Right lung (tissue), 10 donors: ENCODE data around the gene EDA. TPM values are rescaled to one million over a fixed set of nuclear protein-coding genes. Genes with fewer than 3 reads are reported as not detected.

Experiments
- DNase-seq, 2 donors: peaks; one replicate each; pipeline ENCODE4 v3.0.0-alpha.2; 2013
- long read RNA-seq, 8 donors: transcript quantifications; one replicate each; lab custom pipeline, GENCODE V29; 2026
- polyA plus RNA-seq, 5 donors: library from polyadenylated mRNA; unstranded; fragments of 120-200 nt; gene quantifications; one replicate each; pipeline versions ENCODE4 v1.2.1 to v1.2.3, GENCODE V29; 2013; ENCODE audit warnings: inconsistent platforms in 1 of 5, low replicate concordance in 1 of 5; ENCODE audit not compliant: insufficient read length in 5 of 5, insufficient read depth in 1 of 5

The EDA gene
- polyA plus RNA-seq, result 1 to 10 TPM; 2.8 to 5.8 (median 3.7) TPM
- long read RNA-seq, donor 1, result 0 reads
- long read RNA-seq, donor 2, full-length matches to known transcripts, result 1 of 1 reads
- long read RNA-seq, donor 2, partial matches to known transcripts, result 0 of 1 reads
- long read RNA-seq, donor 2, other reads (novel, unspliced or antisense), result 0 of 1 reads
- long read RNA-seq, donor 3, result 0 reads
- long read RNA-seq, donor 4, result 0 reads
- long read RNA-seq, donor 5, full-length matches to known transcripts, result 3 of 3 reads
- long read RNA-seq, donor 5, partial matches to known transcripts, result 0 of 3 reads
- long read RNA-seq, donor 5, other reads (novel, unspliced or antisense), result 0 of 3 reads
- long read RNA-seq, donor 6, partial matches to known transcripts, result 0 of 1 reads
- long read RNA-seq, donor 6, other reads (novel, unspliced or antisense), result 0 of 1 reads
- long read RNA-seq, donor 7, result 0 reads
- long read RNA-seq, donor 8, result 0 reads

GRCh38 chrX:69615779-69616456, at the start of gene EDA:
Gene EDA (plus strand): TSS chrX:69616113.
- peak; percentile 88 to 89 for DNase-seq

DNA sequence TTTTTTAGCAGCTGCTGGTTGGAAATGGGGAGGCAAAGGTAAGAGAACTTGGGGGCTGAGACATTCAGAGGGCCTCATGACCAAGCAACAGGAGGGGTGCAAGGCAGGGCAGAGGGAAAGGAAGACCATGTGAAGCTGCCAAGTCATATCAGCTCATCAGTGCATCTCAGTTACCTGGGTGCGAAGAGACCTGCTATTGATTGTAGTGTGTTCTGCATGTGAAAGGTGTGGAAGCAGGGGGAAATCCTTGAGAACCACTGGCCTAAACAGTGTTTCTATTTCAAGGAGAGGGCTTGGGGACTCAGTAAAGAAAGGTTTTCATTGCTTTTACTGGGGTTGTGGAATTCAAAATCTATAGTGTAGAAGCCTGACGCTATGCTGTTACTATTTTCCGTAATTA, 47.1 kb upstream of the EDA start:
- DNase-seq, result no peak

DNA sequence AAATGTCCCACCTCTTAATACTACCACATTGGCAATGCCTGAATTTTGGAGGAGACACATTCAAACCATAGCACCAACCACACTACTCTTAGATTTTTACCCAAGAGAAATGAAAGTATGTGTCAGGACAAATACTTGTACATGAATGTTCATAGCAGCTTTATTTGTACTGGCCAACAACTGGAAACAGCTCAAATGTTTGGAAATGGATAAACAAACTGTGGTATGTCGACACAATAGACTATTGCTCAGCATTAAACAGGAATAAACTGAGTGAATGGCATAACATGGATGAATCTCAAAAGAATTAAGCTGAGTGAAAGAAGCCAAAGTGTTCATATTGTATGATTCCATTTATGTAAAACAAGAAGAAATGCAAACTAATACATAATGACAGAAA, 18.5 kb upstream of the EDA start:
- no peak for DNase-seq

- no peak for DNase-seq
Observed at GRCh38 chrX:69600182-69600581, 15.7 kb upstream of the EDA start.

- no peak for DNase-seq
Observed at GRCh38 chrX:69603566-69604194, 12.2 kb upstream of the EDA start.

DNA sequence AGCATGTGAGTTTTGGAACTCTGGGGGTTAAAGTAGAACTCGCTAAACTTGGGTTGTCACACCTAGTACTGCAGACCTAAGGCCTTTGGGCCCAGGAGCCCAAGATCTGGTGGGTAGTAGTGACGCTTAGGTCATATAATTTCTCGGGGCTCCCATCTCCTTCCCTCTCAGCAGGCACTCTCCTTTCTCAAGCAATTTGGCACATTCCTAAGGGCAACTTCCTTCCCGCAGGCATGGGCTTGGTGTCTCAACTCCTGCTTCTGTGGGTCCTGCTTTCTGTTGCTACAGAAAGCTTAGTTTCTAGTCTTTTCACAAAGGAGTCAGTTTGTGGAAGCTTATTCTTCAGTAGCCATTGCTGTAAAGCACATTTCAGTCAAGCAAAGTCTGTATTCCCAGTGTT, 10.4 kb upstream of the EDA start:
- DNase-seq, result no peak

DNA sequence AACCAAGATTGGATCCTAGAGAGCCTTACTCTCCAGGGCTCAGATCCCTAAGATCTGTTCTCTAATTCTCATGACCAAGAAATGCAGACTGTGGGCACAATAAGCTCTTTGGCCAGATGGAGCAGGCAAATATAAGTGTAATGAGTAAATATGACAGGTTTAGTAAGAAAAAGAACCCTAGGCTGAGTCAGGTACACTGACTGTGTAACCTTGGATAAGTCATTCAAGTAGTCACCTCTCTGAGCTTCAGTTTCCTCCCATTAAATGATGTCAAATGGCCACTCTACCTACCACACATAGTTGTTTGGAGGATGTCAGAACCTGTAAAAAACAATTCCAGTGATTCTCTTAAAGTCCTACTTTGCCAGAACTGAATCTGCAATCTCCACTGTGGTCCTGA, 8.3 kb upstream of the EDA start:
- no peak for DNase-seq

DNA sequence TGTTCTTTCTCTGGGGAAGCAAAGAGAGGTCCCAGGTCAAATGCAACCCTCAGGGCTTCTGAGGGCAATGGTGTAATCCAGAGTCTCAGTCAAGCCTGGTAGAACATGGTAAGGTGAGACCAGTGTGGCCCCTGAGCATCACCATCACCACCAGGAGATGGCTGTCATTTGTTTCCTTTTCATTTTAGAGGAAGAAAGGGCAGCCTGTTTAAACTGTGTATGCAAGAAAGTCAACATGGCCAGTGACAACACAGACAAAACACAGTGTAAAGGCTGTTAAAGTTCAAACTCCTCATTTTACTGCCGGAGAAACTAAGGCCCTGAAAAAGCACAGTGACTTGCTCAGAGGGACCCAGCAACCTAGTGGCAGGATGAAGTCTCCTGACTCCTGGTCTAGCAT, 2.0 kb upstream of the EDA start:
- DNase-seq, result no peak

- DNase-seq, result no peak
Observed at GRCh38 chrX:69614886-69615285, 1.0 kb upstream of the EDA start.

- no peak for DNase-seq
Observed at GRCh38 chrX:69615342-69615741, 571 bp upstream of the EDA start.

DNA sequence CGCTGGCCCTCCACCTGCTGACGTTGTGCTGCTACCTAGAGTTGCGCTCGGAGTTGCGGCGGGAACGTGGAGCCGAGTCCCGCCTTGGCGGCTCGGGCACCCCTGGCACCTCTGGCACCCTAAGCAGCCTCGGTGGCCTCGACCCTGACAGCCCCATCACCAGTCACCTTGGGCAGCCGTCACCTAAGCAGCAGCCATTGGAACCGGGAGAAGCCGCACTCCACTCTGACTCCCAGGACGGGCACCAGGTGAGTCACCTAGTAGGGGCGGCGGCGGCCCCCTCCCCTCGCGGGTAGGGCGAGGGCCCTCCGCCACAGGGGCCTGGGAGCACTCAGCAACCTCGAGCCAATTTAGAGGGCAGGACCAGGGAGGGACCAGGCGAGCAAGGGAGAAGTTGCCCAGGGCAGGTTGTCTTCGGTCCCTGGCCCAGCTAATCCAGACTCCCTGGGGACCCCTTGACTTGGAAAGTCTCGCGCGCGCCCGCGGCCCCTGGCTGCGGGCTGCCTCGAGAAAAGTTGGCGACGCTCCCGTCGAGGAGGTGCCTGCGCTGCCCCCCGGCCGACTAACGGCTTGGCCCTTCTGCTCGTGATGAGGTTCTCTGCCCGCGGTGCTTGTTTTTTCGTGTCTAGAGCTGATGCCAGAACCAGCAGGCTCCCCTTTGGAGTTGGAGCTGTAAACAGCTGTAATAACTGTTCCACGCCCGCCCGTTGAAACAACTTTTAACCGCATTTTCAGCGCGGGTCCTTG, 717 bp downstream of the EDA start:
- no peak for DNase-seq

DNA sequence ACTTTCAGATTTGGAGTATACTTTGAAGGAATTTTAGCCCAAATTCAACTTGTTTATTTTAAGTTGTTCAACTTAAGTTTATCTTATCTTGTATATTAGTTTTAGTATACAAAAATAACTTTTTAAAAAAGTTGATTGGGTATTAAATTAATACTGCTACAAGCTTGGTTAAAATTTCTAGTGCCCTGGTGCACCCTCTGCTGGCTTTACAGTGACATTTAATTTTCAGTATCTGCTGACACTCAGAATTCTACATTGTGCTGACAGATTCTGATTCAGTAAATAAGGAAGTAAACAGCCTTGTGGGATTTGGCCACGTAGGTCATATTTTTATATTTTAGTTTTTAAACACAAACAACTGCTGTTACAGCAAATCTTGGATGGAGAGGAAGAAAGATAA, 2.9 kb downstream of the EDA start:
- DNase-seq, result peak in 1 of 2 donors; percentile 39

DNA sequence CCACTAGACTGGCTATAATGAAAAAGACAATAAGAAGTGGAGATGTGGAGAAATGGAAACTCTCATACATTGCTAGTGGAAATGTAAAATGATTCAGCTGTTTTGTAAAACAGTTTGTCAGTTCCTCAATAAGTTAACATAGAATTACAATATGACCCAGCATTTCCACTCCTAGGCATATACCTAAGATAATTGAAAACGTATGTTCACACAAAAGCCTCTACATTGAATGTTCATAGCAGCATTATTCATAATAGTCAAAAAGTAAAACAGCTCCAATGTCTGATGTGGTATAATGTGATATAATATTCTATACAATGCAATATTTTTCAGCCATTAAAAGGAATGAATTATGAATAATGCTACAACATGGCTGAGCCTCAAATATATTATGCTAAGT, 10.2 kb downstream of the EDA start:
- DNase-seq, result no peak

DNA sequence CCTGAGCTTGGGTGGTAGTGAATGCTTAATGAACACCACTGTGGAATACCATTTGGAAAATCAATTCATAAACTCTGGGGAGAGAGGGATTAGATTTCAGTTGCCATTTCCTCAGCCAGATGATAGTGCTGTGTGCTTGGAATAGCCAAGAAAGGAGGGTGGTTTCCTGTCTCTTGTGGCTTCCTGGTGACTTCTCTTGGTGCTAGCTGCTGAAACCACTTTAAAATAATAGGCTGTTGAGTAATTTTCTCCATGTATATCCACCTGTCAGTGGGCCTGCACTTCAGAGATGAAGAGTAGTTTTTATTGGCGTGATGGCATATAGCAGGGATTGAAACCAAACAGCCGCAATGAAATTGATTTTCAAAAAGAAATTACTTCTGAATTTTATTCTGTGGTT, 11.8 kb downstream of the EDA start:
- no peak for DNase-seq

- DNase-seq, result no peak
Observed at GRCh38 chrX:69630147-69630546, 14.2 kb downstream of the EDA start.

GRCh38 chrX:69664693-69665092, 48.8 kb downstream of the EDA start:
- no peak for DNase-seq

DNA sequence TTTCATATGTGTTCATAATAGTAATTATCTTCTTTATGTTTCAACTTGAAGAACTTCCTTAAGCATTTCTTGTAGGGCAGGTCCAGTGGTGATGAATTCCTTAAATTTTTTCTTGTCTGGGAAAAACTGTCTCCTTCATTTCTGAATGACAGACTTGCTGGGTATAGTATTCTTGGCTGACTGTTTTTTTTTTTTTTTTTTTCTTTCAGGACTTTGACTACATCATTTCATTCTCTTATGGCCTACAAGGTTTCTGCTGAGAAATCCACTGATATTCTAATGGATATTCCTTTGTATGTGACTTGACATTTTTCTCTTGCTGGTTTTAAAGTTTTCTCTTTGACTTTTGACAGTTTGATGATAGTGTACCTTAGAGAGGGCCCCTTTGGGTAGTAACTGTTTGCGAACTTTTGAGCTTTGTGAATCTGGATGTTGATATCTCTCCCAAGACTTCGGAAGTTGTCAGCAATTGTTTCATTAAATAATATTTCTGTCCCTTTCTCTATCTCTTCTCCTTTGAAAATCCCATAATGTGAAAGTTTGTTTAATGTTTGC, 54.2 kb downstream of the EDA start:
- DNase-seq, result no peak

GRCh38 chrX:69674891-69675290, 59.0 kb downstream of the EDA start:
- DNase-seq, result no peak

DNA sequence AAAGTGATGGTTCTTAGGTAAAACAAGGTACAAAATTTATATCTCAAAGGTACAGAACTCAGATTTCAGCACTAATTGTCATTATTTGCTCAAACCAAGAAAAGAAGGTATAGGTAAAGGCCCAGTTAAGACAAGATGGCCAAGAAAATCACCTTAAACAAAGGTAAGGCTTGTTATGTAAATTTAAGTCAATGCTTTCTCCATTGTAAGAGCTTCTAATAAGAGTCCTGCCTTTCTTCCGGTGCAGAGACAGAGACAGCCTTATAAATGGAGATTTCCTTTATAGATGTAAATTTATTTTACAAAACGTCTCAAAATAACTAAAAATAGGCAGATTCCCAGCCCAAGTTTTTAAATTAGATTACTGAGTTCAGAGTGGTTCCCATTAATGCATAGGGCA, 89.9 kb downstream of the EDA start:
- DNase-seq, result no peak

GRCh38 chrX:69718102-69718501, 102.2 kb downstream of the EDA start:
- no peak for DNase-seq

- DNase-seq, result no peak
Observed at GRCh38 chrX:69724307-69724706, 108.4 kb downstream of the EDA start.

GRCh38 chrX:69740317-69740716, 124.4 kb downstream of the EDA start:
- no peak for DNase-seq
